ENCODE data around the gene CADPS2.

DNA sequence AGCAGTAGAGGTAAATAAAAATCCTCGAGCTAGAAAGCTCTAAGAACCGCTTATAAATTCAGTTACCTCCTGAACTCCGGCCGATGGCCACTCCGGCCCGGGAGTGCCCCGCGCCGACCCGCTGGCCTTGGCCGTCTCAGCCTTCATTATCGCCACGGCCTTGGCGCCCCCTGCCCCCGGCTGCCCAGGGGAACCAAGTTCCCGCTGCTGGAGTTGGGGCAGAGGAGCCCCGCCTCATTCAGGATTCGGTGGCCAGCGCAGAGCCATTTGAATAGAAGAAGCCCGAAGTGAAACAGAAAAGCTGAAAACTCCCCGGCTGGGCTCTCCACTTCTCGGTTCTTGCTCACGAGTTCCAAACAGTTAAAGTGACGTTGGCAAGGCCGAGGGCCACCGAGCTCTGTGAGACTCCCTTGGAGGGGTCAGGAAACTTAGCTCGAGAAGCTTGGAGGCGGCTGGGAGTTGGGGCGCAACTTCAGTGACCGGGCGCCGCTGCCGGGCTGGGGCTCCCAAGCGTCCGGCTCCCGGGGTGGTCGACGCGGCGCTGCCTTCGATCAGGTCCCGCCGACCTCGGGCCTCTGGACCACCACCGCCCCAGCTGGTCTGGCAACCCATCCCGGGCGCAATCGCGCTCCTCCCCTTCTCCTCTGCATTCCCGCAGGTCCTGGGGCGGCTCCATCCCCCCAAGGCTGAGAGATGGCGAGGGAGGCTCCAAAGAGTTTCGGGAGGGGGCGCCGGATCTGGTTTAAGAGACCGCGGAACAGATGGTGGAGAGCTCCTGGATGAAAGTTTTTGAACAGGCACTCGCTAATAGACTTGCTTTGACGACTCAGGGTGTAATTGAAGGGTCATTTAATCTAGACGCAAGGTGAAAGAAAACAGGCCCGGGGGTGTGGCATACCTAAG is 575.9 kb downstream of the CADPS2 start:
- TF ChIP-seq, protein P1, sequence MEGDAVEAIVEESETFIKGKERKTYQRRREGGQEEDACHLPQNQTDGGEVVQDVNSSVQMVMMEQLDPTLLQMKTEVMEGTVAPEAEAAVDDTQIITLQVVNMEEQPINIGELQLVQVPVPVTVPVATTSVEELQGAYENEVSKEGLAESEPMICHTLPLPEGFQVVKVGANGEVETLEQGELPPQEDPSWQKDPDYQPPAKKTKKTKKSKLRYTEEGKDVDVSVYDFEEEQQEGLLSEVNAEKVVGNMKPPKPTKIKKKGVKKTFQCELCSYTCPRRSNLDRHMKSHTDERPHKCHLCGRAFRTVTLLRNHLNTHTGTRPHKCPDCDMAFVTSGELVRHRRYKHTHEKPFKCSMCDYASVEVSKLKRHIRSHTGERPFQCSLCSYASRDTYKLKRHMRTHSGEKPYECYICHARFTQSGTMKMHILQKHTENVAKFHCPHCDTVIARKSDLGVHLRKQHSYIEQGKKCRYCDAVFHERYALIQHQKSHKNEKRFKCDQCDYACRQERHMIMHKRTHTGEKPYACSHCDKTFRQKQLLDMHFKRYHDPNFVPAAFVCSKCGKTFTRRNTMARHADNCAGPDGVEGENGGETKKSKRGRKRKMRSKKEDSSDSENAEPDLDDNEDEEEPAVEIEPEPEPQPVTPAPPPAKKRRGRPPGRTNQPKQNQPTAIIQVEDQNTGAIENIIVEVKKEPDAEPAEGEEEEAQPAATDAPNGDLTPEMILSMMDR (IDR thresholded peaks at IDR 0.05): no peak
- no peak for TF ChIP-seq POLR2A (IDR thresholded peaks at IDR 0.05)

Measured in right lobe of liver (tissue), 4 donors.